Measurements from ENCODE around the gene VSTM4. TPM values are rescaled to one million over a fixed set of nuclear protein-coding genes. Genes with fewer than 3 reads are reported as not detected.

The VSTM4 gene
- total RNA-seq, 2 donors from 2014 or later = 1.2 to 3.1 TPM

- TF ChIP-seq CTCF (IDR thresholded peaks at IDR 0.05) = no peak
- Histone ChIP-seq H3K27ac (no peak overlapping the region), H3K4me3 (no peak overlapping the region), H3K4me1 (no peaks in the 10 kb centered on the region), H3K9me3 (no peaks in the 10 kb centered on the region), H3K27me3 (no peaks in the 10 kb centered on the region), H3K9ac (ENCODE audit: low read depth in 2 of 2, low read length in 2 of 2) (no peak overlapping the region), H3K36me3 (no peaks in the 10 kb centered on the region)
- intact Hi-C loops (cut with DNase I) = no loop called here
- no peak for DNase-seq
Measured at GRCh38 chr10:49120911-49121310, 5.6 kb upstream of the VSTM4 start.

GRCh38 chr10:49119746-49120145, 4.4 kb upstream of the VSTM4 start:
- Histone ChIP-seq H3K4me3 (no peak overlapping the region), H3K9ac (ENCODE audit: low read depth in 2 of 2, low read length in 2 of 2) (no peak overlapping the region), H3K27ac (no peak overlapping the region), H3K27me3 (peaks cover 3% of the 10 kb centered on the region), H3K4me1 (no peaks in the 10 kb centered on the region), H3K36me3 (no peaks in the 10 kb centered on the region), H3K9me3 (no peaks in the 10 kb centered on the region)
- no peak for DNase-seq
- no peak for TF ChIP-seq CTCF (IDR thresholded peaks at IDR 0.05)
- intact Hi-C loops (cut with DNase I) = no loop called here

GRCh38 chr10:49118430-49119074, 3.2 kb upstream of the VSTM4 start:
- Histone ChIP-seq H3K4me1 (no peaks in the 10 kb centered on the region), H3K9ac (ENCODE audit: low read depth in 2 of 2, low read length in 2 of 2) (no peak overlapping the region), H3K27me3 (peaks cover 4% of the 10 kb centered on the region), H3K9me3 (no peaks in the 10 kb centered on the region), H3K36me3 (no peaks in the 10 kb centered on the region), H3K4me3 (no peak overlapping the region), H3K27ac (no peak overlapping the region)
- no peak for DNase-seq
- intact Hi-C loops (cut with DNase I) = no loop called here
- TF ChIP-seq CTCF (IDR thresholded peaks at IDR 0.05) = no peak

GRCh38 chr10:49117376-49118070, 2.2 kb upstream of the VSTM4 start:
- no peak overlapping the region for H3K4me3 ChIP-seq
- no peaks in the 10 kb centered on the region for H3K36me3 ChIP-seq
- H3K9ac ChIP-seq (ENCODE audit: low read depth in 2 of 2, low read length in 2 of 2) = no peak overlapping the region
- intact Hi-C loops (cut with DNase I) = no loop called here
- no peak for TF ChIP-seq CTCF (IDR thresholded peaks at IDR 0.05)
- peaks cover 4% of the 10 kb centered on the region for H3K27me3 ChIP-seq
- DNase-seq = no peak
- H3K9me3 ChIP-seq = no peaks in the 10 kb centered on the region
- H3K4me1 ChIP-seq = no peaks in the 10 kb centered on the region
- no peak overlapping the region for H3K27ac ChIP-seq

- peaks cover 4% of the 10 kb centered on the region for H3K27me3 ChIP-seq
- H3K27ac ChIP-seq = no peak overlapping the region
- H3K4me1 ChIP-seq = no peaks in the 10 kb centered on the region
- no peaks in the 10 kb centered on the region for H3K36me3 ChIP-seq
- H3K9me3 ChIP-seq = no peaks in the 10 kb centered on the region
- no peak for DNase-seq
- H3K4me3 ChIP-seq = no peak overlapping the region
- no peak overlapping the region for H3K9ac ChIP-seq (ENCODE audit: low read depth in 2 of 2, low read length in 2 of 2)
- intact Hi-C loops (cut with DNase I) = no loop called here
- TF ChIP-seq CTCF (IDR thresholded peaks at IDR 0.05) = no peak
Measured at GRCh38 chr10:49116509-49117375, 1.4 kb upstream of the VSTM4 start.
